Thyroid gland (tissue), 4 donors: ENCODE data around the gene GAMT. TPM values are rescaled to one million over a fixed set of nuclear protein-coding genes. Genes with fewer than 3 reads are reported as not detected.
A peak's percentile ranks its signal among the peaks of the same experiment; 100 is the strongest.

Experiments used
- DNase-seq, 2 donors: peaks; one replicate each; pipeline ENCODE4 v3.0.0-alpha.2; 2019
- H3K27ac ChIP-seq, 3 donors: fragments of 200-600 bp; sonication (generic); 1 replicate in 2 of 3; 2 replicates in 1 of 3; pipeline ENCODE4 v1.5.1; 2016 to 2019; ENCODE audit warnings: mild to moderate bottlenecking in 1 of 3, moderate library complexity in 1 of 3
- H3K27me3 ChIP-seq: fragments of 200-600 bp; sonication (generic); one replicate; pipeline ENCODE4 v1.5.1; 2019
- H3K36me3 ChIP-seq, 2 donors: fragments of 200-600 bp; sonication (generic); one replicate each; pipeline ENCODE4 v1.5.1; 2016 to 2019
- H3K4me1 ChIP-seq, 2 donors: fragments of 200-600 bp; sonication (generic); one replicate each; pipeline ENCODE4 v1.5.1; 2017 to 2019
- H3K4me3 ChIP-seq, 3 donors: fragments of 200-600 bp; sonication (generic); replicated peaks in 1 of 3; 1 replicate in 2 of 3; 2 replicates in 1 of 3; pipeline ENCODE4 v1.5.1; 2016; ENCODE audit warnings: mild to moderate bottlenecking in 1 of 3
- H3K9me3 ChIP-seq: fragments of 200-600 bp; sonication (generic); one replicate; pipeline ENCODE4 v1.5.1; 2017
- POLR2A ChIP-seq, 2 donors: fragments of 450-650 bp; IDR thresholded peaks; one replicate each; pipeline ENCODE4 v1.6.1; 2017; ENCODE audit warnings: antibody characterized with exemption in 2 of 2, mild to moderate bottlenecking in 2 of 2, moderate library complexity in 1 of 2
- WGBS, 2 donors: methylation state at CpG; one replicate each; pipeline ENCODE4 v1.1.5; 2017; 5-methylcytosine and 5-hydroxymethylcytosine counted together
- intact Hi-C: fragments of 100-400 bp; cut with DNase I; formaldehyde crosslinking; loops from one replicate; pipeline ENCODE4 v1.15.1; 2023
- total RNA-seq, 4 donors: library from RNA; depleted of rRNA; stranded (reverse); fragments of >200 nt; gene quantifications; one replicate each; pipeline ENCODE4 v1.2.3, GENCODE V29; 2016
- TF ChIP-seq, protein P1 (sequence below), 6 experiments: fragments of 200-600 bp in 3 of 6; fragments of 450-650 bp in 3 of 6; sonication (generic) in 3 of 6; IDR thresholded peaks; one replicate each; pipeline ENCODE4 v1.5.1; 2016 to 2019; ENCODE audit warnings: antibody characterized with exemption in 6 of 6, mild to moderate bottlenecking in 2 of 6, inconsistent platforms in 1 of 6, moderate library complexity in 1 of 6

The GAMT gene
- total RNA-seq, 4 donors from 2014 or later = 22.2 to 39.5 (median 29.1) TPM

DNA sequence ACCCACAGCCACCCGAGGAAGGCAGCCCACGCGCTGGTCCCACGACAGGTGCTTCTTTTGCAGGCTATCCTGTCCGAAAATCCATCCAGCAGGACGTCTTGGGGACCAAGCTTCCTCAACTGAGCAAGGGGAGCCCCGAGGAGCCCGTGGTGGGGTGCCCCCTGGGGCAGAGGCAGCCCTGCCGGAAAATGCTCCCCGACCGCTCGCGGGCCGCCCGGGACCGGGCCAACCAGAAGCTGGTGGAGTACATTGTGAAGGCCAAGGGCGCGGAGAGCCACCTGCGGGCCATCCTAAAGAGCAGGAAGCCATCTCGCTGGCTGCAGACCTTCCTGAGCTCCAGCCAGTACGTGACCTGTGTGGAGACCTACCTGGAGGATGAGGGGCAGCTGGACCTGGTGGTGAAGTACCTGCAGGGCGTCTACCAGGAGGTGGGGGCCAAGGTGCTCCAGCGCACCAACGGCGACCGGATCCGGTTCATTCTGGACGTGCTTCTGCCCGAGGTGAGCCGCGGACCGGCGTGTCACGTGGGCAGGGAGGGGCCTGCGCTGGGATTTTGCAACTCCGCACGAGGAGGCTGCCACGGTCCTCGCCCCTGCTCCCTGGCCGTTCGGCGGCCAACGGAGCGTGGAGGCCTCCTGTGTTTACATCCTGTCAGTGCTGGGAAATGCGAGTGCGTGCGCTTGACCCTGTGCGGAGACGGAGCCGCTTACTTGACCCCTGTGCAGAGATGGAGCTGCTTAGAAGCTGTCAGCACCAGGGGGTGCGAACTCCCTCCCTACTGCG, 30.6 kb downstream of the GAMT start:
- H3K4me3 ChIP-seq = no peak overlapping the region
- TF ChIP-seq POLR2A (IDR thresholded peaks at IDR 0.05) = no peak
- TF ChIP-seq, protein P1, sequence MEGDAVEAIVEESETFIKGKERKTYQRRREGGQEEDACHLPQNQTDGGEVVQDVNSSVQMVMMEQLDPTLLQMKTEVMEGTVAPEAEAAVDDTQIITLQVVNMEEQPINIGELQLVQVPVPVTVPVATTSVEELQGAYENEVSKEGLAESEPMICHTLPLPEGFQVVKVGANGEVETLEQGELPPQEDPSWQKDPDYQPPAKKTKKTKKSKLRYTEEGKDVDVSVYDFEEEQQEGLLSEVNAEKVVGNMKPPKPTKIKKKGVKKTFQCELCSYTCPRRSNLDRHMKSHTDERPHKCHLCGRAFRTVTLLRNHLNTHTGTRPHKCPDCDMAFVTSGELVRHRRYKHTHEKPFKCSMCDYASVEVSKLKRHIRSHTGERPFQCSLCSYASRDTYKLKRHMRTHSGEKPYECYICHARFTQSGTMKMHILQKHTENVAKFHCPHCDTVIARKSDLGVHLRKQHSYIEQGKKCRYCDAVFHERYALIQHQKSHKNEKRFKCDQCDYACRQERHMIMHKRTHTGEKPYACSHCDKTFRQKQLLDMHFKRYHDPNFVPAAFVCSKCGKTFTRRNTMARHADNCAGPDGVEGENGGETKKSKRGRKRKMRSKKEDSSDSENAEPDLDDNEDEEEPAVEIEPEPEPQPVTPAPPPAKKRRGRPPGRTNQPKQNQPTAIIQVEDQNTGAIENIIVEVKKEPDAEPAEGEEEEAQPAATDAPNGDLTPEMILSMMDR (IDR thresholded peaks at IDR 0.05) = no peak
- H3K9me3 ChIP-seq = no peaks in the 10 kb centered on the region
- H3K4me1 ChIP-seq = no peaks in the 10 kb centered on the region
- peak; percentile 87 to 89 for DNase-seq
- H3K36me3 ChIP-seq = peaks cover 26 to 58% of the 10 kb centered on the region in 2 donors
- peak overlapping the region in 1 of 3 donors; percentile 17 for H3K27ac ChIP-seq
- WGBS, 2 donors = 64 to 85% methylated on average over 20 to 21 of the region's 52 CpGs
- intact Hi-C loops = no loop called here
- no peaks in the 10 kb centered on the region for H3K27me3 ChIP-seq

DNA sequence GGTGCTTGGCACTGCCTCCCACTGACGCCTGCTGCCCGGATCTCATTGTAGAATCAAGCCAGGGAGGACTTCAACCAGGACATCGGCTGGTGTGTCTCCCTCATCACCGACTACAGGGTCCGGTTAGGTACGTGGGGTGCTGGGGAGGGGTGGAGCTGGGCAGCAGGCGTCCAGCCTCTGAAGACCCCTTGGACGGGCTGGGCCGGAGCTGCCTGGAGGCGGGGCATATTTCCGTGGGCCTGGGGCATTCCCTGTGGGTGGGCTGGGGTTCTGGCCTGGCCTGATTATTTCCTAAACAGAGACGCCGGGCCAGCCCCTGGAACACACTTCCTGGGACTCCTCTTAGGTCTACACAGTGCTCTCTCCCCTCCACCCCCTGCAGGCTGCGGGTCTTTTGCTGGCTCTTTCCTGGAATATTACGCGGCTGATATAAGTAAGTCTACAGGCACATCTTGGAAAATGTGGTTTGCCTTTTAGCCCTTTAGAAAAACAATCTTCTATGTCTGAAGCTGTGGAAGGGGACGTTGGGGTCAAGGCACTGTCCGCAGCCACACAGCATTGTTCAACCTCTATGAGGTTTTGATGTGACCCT, 32.0 kb downstream of the GAMT start:
- intact Hi-C loops = no loop called here
- Histone ChIP-seq H3K4me1 (no peaks in the 10 kb centered on the region), H3K4me3 (no peak overlapping the region), H3K27me3 (no peaks in the 10 kb centered on the region), H3K27ac (no peak overlapping the region), H3K36me3 (peaks cover 26 to 57% of the 10 kb centered on the region in 2 donors), H3K9me3 (no peaks in the 10 kb centered on the region)
- DNase-seq = no peak
- TF ChIP-seq POLR2A (IDR thresholded peaks at IDR 0.05) = no peak
- whole genome bisulfite sequencing, 2 donors = 97 to 98% methylated on average over 9 to 17 of the region's 18 CpGs

DNA sequence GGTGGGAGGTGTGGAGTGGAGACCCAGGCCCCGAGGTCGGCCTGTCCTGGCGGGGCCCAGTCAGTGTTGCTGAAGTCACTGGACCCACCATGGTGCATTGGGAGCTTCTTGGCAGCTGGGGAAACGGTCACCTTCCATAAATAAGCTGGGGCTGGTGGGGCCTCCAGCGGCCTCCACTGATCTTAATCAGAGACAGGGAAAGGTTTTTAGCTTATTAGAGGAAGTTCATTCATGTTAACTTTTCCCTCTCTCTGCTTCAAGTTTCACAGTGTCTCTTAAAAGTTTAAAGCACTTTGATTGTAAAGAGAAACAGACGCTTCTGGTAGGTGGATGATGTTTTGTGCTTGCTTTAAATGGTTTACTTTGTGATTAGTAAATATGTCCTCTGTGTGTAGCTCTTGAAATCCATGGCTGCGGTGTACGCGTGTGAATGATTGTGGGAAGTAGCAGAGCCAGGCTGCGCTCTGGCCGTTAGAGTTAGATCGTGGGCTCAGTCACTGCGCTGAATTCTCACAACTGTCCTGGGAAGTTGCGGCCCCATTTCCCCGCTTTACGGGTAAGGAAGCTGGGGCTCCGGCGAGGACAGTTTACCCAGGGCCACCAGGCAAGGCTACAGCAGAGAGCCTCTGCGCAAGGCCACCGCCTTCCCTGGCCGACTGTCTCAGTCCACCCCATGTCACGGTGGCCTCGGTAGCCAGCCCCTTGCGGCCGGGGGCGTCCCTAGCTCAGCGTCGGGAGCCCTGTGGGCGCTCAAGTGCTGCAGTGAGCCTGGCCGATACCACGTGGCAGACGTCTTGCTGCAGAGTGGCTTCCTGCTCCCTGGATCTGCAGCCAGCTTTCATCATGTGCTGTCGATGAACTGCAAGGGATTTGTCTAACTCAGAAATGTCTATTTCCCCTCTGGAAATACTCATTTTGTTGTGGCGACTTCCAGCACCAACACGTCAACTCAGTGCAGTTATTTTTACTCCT, 34.2 kb downstream of the GAMT start:
- intact Hi-C loops = no loop called here
- peaks cover 31 to 46% of the 10 kb centered on the region in 2 donors for H3K36me3 ChIP-seq

GRCh38 chr19:1366296-1366695, 35.0 kb downstream of the GAMT start:
- no peaks in the 10 kb centered on the region for H3K27me3 ChIP-seq
- 92 to 97% methylated on average over 10 of the region's 10 CpGs for WGBS, 2 donors
- H3K27ac ChIP-seq = no peak overlapping the region
- no peak for DNase-seq
- peaks cover 0 to 8% of the 10 kb centered on the region in 2 donors for H3K4me1 ChIP-seq
- no peak overlapping the region for H3K4me3 ChIP-seq
- H3K9me3 ChIP-seq = no peaks in the 10 kb centered on the region
- intact Hi-C loops = no loop called here
- TF ChIP-seq POLR2A (IDR thresholded peaks at IDR 0.05) = no peak
- TF ChIP-seq, protein P1 (IDR thresholded peaks at IDR 0.05) = no peak
- peaks cover 31 to 42% of the 10 kb centered on the region in 2 donors for H3K36me3 ChIP-seq

More for the DNA sequence above, 34.2 kb downstream of the GAMT start:
- Histone ChIP-seq H3K27ac (no peak overlapping the region), H3K27me3 (no peaks in the 10 kb centered on the region), H3K4me3 (no peak overlapping the region), H3K4me1 (peaks cover 0 to 3% of the 10 kb centered on the region in 2 donors), H3K9me3 (no peaks in the 10 kb centered on the region)
- WGBS, 2 donors = 85 to 89% methylated on average over 24 to 33 of the region's 35 CpGs
- DNase-seq = no peak
- no peak for TF ChIP-seq POLR2A (IDR thresholded peaks at IDR 0.05)
- TF ChIP-seq, protein P1 (IDR thresholded peaks at IDR 0.05) = no peak
